Smooth muscle cell (in vitro differentiated cells): ENCODE measurements around the gene LILRB3. TPM values are rescaled to one million over a fixed set of nuclear protein-coding genes. Genes with fewer than 3 reads are reported as not detected.
"Not testable (repeated sequence)": the region's sequence is repeated elsewhere in the genome, so short reads cannot be mapped to it uniquely, and the experiment has no call there.

ENCODE experiments used
- DNase-seq: peaks from one replicate; lab custom pipeline; 2025; ENCODE audit not compliant: unreplicated experiment; lab: John Stamatoyannopoulos, UW
- H2AFZ ChIP-seq: fragments of 200-600 bp; sonication (generic); 2 replicates; pipeline ENCODE4 v1.6.0; 2016; ENCODE audit warnings: antibody characterized with exemption, low read depth, mild to moderate bottlenecking
- H3F3A ChIP-seq: fragments of 200-600 bp; sonication (generic); 2 replicates; pipeline ENCODE4 v1.6.0; 2017; ENCODE audit warnings: antibody characterized with exemption, low read depth
- H3K27ac ChIP-seq: fragments of 200-600 bp; sonication (generic); 2 replicates; pipeline ENCODE4 v1.5.1; 2016; ENCODE audit warnings: low read depth, mild to moderate bottlenecking
- H3K27me3 ChIP-seq: fragments of 200-600 bp; sonication (generic); 2 replicates; pipeline ENCODE4 v1.6.1; 2016; ENCODE audit warnings: low read depth, mild to moderate bottlenecking
- H3K36me3 ChIP-seq: fragments of 200-600 bp; sonication (generic); 2 replicates; pipeline ENCODE4 v1.5.1; 2016; ENCODE audit warnings: low read depth
- H3K4me1 ChIP-seq: fragments of 200-600 bp; sonication (generic); 2 replicates; pipeline ENCODE4 v1.5.1; 2016; ENCODE audit warnings: low read depth
- H3K4me2 ChIP-seq: fragments of 200-600 bp; sonication (generic); 2 replicates; pipeline ENCODE4 v1.6.0; 2016; ENCODE audit warnings: mild to moderate bottlenecking
- H3K4me3 ChIP-seq: fragments of 200-600 bp; sonication (generic); 2 replicates; pipeline ENCODE4 v1.5.1; 2016; ENCODE audit warnings: mild to moderate bottlenecking
- H3K79me2 ChIP-seq: fragments of 200-600 bp; sonication (generic); 2 replicates; pipeline ENCODE4 v1.6.0; 2016; ENCODE audit warnings: low read depth, mild to moderate bottlenecking
- H3K9ac ChIP-seq: fragments of 200-600 bp; sonication (generic); 2 replicates; pipeline ENCODE4 v1.6.0; 2016; ENCODE audit warnings: low read depth
- H3K9me3 ChIP-seq: fragments of 200-600 bp; sonication (generic); replicated peaks from 2 replicates; pipeline ENCODE4 v1.5.1; 2016; ENCODE audit warnings: low read depth
- H4K20me1 ChIP-seq: fragments of 200-600 bp; sonication (generic); 2 replicates; pipeline ENCODE4 v1.6.0; 2016; ENCODE audit warnings: low read depth
- WGBS: methylation state at CpG from one replicate; pipeline ENCODE4 v1.1.7; 2016; ENCODE audit warnings: low lambda C conversion rate; 5-methylcytosine and 5-hydroxymethylcytosine counted together
- polyA plus RNA-seq: library from polyadenylated mRNA; unstranded; fragments of >200 nt; fragmentation: Nextera tagmentation; extraction: Ambion mirVana; gene quantifications from 2 replicates; pipeline ENCODE4 v1.2.1, GENCODE V29; 2016
- total RNA-seq: library from RNA; depleted of rRNA; stranded (reverse); fragments of >200 nt; gene quantifications from 2 replicates; pipeline ENCODE4 v1.2.3, GENCODE V29; 2014
- TF ChIP-seq, protein P1 (sequence below): fragments of 200-600 bp; sonication (generic); IDR thresholded peaks from 2 replicates; pipeline ENCODE4 v1.5.1; 2017; ENCODE audit warnings: borderline replicate concordance, mild to moderate bottlenecking, antibody characterized with exemption; ENCODE audit not compliant: insufficient read depth, poor library complexity, severe bottlenecking

The LILRB3 gene
- total and polyA plus RNA-seq, 2 experiments from 2014 or later, result 0.06 TPM; not detected in 1

GRCh38 chr19:54239491-54240371 lies 16.9 kb upstream of the LILRB3 start:
- not testable (repeated sequence) for H3K9me3 ChIP-seq, H3K4me3 ChIP-seq, H2AFZ ChIP-seq, H3F3A ChIP-seq, H3K4me2 ChIP-seq, H4K20me1 ChIP-seq, H3K27ac ChIP-seq, H3K9ac ChIP-seq, DNase-seq, H3K36me3 ChIP-seq, H3K4me1 ChIP-seq, H3K79me2 ChIP-seq
- WGBS, result 87% methylated on average over 13 of the region's 21 CpGs
- peaks cover 22% of the 10 kb centered on the region for H3K27me3 ChIP-seq

DNA sequence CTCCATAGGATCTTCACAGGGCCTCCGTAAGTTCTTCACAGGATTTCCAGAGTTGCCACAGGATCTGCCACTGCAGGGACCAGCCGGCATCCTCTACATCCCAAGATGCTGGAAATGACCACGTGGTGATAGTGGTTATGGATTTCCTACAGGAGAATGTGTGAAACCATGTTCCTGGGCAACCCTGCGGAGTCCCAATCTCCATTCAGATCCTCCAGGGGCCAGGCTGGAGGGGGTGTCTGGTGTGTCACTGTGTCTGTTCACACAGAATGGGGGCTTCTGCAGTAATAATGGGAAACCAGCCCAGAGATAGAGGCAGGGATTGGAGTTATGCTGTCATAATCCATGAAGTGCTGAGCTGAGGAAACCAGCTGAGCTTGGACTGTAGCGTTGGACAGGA lies 11.1 kb upstream of the LILRB3 start:
- Histone ChIP-seq H3K27me3 (peaks cover 29% of the 10 kb centered on the region), H3K27ac (no peak overlapping the region), H3K4me3 (no peak overlapping the region), H3K9ac (no peak overlapping the region), H3K4me2 (no peak overlapping the region), H3F3A (no peaks in the 10 kb centered on the region), H2AFZ (no peak overlapping the region), H4K20me1 (no peaks in the 10 kb centered on the region), H3K9me3 (no peaks in the 10 kb centered on the region), H3K79me2 (no peaks in the 10 kb centered on the region), H3K4me1 (no peaks in the 10 kb centered on the region), H3K36me3 (no peaks in the 10 kb centered on the region)
- 52% methylated on average over 5 of the region's 5 CpGs for WGBS
- TF ChIP-seq, protein P1, sequence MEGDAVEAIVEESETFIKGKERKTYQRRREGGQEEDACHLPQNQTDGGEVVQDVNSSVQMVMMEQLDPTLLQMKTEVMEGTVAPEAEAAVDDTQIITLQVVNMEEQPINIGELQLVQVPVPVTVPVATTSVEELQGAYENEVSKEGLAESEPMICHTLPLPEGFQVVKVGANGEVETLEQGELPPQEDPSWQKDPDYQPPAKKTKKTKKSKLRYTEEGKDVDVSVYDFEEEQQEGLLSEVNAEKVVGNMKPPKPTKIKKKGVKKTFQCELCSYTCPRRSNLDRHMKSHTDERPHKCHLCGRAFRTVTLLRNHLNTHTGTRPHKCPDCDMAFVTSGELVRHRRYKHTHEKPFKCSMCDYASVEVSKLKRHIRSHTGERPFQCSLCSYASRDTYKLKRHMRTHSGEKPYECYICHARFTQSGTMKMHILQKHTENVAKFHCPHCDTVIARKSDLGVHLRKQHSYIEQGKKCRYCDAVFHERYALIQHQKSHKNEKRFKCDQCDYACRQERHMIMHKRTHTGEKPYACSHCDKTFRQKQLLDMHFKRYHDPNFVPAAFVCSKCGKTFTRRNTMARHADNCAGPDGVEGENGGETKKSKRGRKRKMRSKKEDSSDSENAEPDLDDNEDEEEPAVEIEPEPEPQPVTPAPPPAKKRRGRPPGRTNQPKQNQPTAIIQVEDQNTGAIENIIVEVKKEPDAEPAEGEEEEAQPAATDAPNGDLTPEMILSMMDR, result no peak
- no peak for DNase-seq

GRCh38 chr19:54231077-54231931 lies 8.5 kb upstream of the LILRB3 start:
- H3K4me1 ChIP-seq, result no peaks in the 10 kb centered on the region
- 24% methylated on average over 21 of the region's 21 CpGs for WGBS
- H3K4me3 ChIP-seq, result no peak overlapping the region
- no peak overlapping the region for H3K4me2 ChIP-seq
- H3K9ac ChIP-seq, result no peak overlapping the region
- H3K27me3 ChIP-seq, result peaks cover 13% of the 10 kb centered on the region
- H2AFZ ChIP-seq, result no peak overlapping the region
- H3F3A ChIP-seq, result no peaks in the 10 kb centered on the region
- no peaks in the 10 kb centered on the region for H3K36me3 ChIP-seq
- H3K9me3 ChIP-seq, result no peaks in the 10 kb centered on the region
- no peaks in the 10 kb centered on the region for H4K20me1 ChIP-seq
- peak; percentile 78 for DNase-seq
- no peak overlapping the region for H3K27ac ChIP-seq
- H3K79me2 ChIP-seq, result no peaks in the 10 kb centered on the region
- TF ChIP-seq, protein P1, result peak; percentile 90

- H3K4me1 ChIP-seq, result no peaks in the 10 kb centered on the region
- TF ChIP-seq, protein P1, result no peak
- DNase-seq, result no peak
- H3K4me3 ChIP-seq, result no peak overlapping the region
- no peak overlapping the region for H3K9ac ChIP-seq
- no peaks in the 10 kb centered on the region for H3K79me2 ChIP-seq
- no peaks in the 10 kb centered on the region for H4K20me1 ChIP-seq
- 92% methylated on average over 7 of the region's 7 CpGs for WGBS
- no peaks in the 10 kb centered on the region for H3K9me3 ChIP-seq
- H3K27ac ChIP-seq, result no peak overlapping the region
- peaks cover 7% of the 10 kb centered on the region for H3K27me3 ChIP-seq
- H2AFZ ChIP-seq, result no peak overlapping the region
- H3K4me2 ChIP-seq, result no peak overlapping the region
- no peaks in the 10 kb centered on the region for H3F3A ChIP-seq
- H3K36me3 ChIP-seq, result no peaks in the 10 kb centered on the region
Measured at GRCh38 chr19:54230031-54230430, 7.2 kb upstream of the LILRB3 start.
